Activated naive CD4-positive, alpha-beta T cell treated with anti-CD3 and anti-CD28 coated beads, Interleukin-2, amount 10 ng/mL, durations not matched to agents 5 hours and 36 hours (primary cell): ENCODE results near the gene LPP. TPM values are rescaled to one million over a fixed set of nuclear protein-coding genes. Genes with fewer than 3 reads are reported as not detected.

ENCODE experiments used
- microRNA-seq: library from miRNA; unstranded; fragments of <30 nt; microRNA quantifications from one replicate; pipeline ENCODE4 v1.2.0, GENCODE V29; 2022; ENCODE audit warnings: borderline microRNAs expressed, borderline replicate concordance
- total RNA-seq, 2 experiments: library from RNA; stranded (reverse); gene quantifications; one replicate each; pipeline ENCODE4 v1.2.3, GENCODE V29; 2021

The LPP gene, protein sequence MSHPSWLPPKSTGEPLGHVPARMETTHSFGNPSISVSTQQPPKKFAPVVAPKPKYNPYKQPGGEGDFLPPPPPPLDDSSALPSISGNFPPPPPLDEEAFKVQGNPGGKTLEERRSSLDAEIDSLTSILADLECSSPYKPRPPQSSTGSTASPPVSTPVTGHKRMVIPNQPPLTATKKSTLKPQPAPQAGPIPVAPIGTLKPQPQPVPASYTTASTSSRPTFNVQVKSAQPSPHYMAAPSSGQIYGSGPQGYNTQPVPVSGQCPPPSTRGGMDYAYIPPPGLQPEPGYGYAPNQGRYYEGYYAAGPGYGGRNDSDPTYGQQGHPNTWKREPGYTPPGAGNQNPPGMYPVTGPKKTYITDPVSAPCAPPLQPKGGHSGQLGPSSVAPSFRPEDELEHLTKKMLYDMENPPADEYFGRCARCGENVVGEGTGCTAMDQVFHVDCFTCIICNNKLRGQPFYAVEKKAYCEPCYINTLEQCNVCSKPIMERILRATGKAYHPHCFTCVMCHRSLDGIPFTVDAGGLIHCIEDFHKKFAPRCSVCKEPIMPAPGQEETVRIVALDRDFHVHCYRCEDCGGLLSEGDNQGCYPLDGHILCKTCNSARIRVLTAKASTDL
- 10 to 100 TPM; 48.3 to 60.0 TPM for total RNA-seq

DNA sequence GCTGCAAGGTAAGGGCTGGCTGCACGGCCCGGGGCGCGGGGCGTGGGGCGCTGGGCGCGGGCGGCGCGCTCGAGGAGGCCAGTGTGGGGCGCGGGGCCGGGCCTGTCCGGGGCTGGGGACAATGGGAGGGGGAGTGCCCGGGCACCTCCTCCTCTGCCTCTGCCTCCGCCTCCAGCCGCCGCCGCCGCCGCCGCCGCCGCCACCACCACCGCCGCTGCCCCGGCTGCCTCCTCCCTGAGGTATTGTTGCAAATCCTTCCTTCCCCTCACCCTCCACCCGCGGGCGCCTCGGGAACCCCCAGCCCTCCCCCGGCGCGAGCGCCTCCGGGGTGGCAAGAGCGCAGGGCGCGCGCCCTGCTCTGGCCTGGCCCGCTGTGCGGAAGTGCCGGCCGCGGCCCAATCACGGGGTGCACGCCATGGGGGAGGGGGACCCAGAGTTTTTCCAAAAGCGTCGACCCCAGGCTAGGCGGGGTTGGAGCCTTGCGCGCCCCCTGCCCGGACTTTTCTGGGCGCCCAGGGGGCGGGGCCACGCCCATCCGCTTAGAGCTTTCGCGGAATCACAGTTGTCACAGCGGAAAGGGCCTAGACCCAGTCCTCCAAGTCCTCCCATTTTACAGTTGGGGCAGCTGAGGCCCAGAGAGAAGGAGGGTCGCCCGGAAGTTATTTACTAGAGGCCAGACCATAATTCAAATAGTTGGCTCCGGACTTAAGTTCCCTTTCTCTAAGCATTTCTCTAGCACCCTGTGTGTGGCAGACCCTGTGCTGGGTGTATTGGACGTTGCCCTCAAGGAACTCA lies at the start of gene LPP:
TSS of gene LPP (plus strand) at position 144 of the 795 bp plus-strand sequence. CDS start 251,964 bp downstream, outside the sequence.

Small RNA genes lying within 50 kb of the gene (microRNA-seq; reads per million reads assigned to microRNA genes)
- 1,459 reads per million, percentile 89 among the genes with 10 or more reads in this experiment for gene MIR28
